Osteocyte (in vitro differentiated cells): ENCODE measurements around the gene DLGAP4. TPM values are rescaled to one million over a fixed set of nuclear protein-coding genes. Genes with fewer than 3 reads are reported as not detected.

ENCODE experiments used
- DNase-seq: peaks from one replicate; pipeline ENCODE4 v3.0.0; 2021; ENCODE audit warnings: mixed read lengths; ENCODE audit not compliant: unreplicated experiment; ENCODE audit errors: extremely low spot score
- H3K27ac Mint-ChIP-seq: one replicate; pipeline ENCODE4 v1.8.0; 2021; ENCODE audit warnings: mild to moderate bottlenecking, mixed read lengths; ENCODE audit not compliant: unreplicated experiment
- H3K27me3 Mint-ChIP-seq: one replicate; pipeline ENCODE4 v1.8.0; 2021; ENCODE audit warnings: mixed read lengths; ENCODE audit not compliant: unreplicated experiment
- H3K36me3 Mint-ChIP-seq: one replicate; pipeline ENCODE4 v1.8.0; 2021; ENCODE audit warnings: mixed read lengths; ENCODE audit not compliant: unreplicated experiment
- H3K4me1 Mint-ChIP-seq: one replicate; pipeline ENCODE4 v1.8.0; 2021; ENCODE audit warnings: mixed read lengths; ENCODE audit not compliant: unreplicated experiment
- H3K4me3 Mint-ChIP-seq: one replicate; pipeline ENCODE4 v1.8.0; 2021; ENCODE audit warnings: mild to moderate bottlenecking, moderate library complexity, mixed read lengths; ENCODE audit not compliant: unreplicated experiment
- H3K9me3 Mint-ChIP-seq: one replicate; pipeline ENCODE4 v1.8.0; 2021; ENCODE audit warnings: mixed read lengths; ENCODE audit not compliant: unreplicated experiment
- total RNA-seq: library from RNA; stranded (reverse); gene quantifications from 2 replicates; pipeline ENCODE4 v1.2.1, GENCODE V29; 2021
- TF ChIP-seq, protein P1 (sequence below): fragments of 200-600 bp; sonication (generic); IDR thresholded peaks from 2 replicates; pipeline ENCODE4 v1.5.0; 2021; ENCODE audit warnings: antibody characterized with exemption, mild to moderate bottlenecking, moderate library complexity

The DLGAP4 gene
- total RNA-seq, 1 donor from 2014 or later, result 134 TPM

DNA sequence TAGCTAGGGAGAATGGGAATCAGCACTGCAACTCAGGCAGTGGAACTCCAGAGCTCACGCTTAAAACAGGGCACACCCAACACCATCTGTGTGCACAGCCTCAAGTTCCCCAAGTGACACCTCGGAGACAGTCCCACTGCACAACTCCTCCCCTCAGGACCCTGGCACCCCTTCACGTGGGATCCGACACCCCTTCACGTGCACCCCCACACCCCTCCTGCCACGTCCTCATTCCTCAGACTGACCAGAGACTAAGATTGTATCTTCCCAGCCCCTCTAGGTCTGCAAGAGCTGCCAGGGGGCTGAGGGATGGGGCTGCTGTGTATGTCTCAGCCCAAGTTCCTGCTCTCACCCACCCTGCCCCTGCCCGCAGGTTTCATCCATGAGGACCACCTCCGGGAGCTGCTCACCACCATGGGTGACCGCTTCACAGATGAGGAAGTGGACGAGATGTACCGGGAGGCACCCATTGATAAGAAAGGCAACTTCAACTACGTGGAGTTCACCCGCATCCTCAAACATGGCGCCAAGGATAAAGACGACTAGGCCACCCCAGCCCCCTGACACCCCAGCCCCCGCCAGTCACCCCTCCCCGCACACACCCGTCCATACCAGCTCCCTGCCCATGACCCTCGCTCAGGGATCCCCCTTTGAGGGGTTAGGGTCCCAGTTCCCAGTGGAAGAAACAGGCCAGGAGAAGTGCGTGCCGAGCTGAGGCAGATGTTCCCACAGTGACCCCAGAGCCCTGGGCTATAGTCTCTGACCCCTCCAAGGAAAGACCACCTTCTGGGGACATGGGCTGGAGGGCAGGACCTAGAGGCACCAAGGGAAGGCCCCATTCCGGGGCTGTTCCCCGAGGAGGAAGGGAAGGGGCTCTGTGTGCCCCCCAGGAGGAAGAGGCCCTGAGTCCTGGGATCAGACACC, 242.8 kb downstream of the DLGAP4 start:
- Mint-ChIP-seq H3K4me1 (peaks cover 11% of the 10 kb centered on the region), H3K36me3 (peaks cover 8% of the 10 kb centered on the region), H3K9me3 (no peaks in the 10 kb centered on the region), H3K27ac (no peak overlapping the region), H3K27me3 (no peaks in the 10 kb centered on the region), H3K4me3 (no peak overlapping the region)
- no peak for DNase-seq
- TF ChIP-seq, protein P1, sequence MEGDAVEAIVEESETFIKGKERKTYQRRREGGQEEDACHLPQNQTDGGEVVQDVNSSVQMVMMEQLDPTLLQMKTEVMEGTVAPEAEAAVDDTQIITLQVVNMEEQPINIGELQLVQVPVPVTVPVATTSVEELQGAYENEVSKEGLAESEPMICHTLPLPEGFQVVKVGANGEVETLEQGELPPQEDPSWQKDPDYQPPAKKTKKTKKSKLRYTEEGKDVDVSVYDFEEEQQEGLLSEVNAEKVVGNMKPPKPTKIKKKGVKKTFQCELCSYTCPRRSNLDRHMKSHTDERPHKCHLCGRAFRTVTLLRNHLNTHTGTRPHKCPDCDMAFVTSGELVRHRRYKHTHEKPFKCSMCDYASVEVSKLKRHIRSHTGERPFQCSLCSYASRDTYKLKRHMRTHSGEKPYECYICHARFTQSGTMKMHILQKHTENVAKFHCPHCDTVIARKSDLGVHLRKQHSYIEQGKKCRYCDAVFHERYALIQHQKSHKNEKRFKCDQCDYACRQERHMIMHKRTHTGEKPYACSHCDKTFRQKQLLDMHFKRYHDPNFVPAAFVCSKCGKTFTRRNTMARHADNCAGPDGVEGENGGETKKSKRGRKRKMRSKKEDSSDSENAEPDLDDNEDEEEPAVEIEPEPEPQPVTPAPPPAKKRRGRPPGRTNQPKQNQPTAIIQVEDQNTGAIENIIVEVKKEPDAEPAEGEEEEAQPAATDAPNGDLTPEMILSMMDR, result no peak

GRCh38 chr20:36549628-36549941, 243.4 kb downstream of the DLGAP4 start:
- H3K4me3 Mint-ChIP-seq, result no peak overlapping the region
- DNase-seq, result no peak
- H3K27ac Mint-ChIP-seq, result no peak overlapping the region
- H3K27me3 Mint-ChIP-seq, result no peaks in the 10 kb centered on the region
- TF ChIP-seq, protein P1, result no peak
- no peaks in the 10 kb centered on the region for H3K9me3 Mint-ChIP-seq
- peaks cover 6% of the 10 kb centered on the region for H3K4me1 Mint-ChIP-seq
- H3K36me3 Mint-ChIP-seq, result peaks cover 8% of the 10 kb centered on the region

DNA sequence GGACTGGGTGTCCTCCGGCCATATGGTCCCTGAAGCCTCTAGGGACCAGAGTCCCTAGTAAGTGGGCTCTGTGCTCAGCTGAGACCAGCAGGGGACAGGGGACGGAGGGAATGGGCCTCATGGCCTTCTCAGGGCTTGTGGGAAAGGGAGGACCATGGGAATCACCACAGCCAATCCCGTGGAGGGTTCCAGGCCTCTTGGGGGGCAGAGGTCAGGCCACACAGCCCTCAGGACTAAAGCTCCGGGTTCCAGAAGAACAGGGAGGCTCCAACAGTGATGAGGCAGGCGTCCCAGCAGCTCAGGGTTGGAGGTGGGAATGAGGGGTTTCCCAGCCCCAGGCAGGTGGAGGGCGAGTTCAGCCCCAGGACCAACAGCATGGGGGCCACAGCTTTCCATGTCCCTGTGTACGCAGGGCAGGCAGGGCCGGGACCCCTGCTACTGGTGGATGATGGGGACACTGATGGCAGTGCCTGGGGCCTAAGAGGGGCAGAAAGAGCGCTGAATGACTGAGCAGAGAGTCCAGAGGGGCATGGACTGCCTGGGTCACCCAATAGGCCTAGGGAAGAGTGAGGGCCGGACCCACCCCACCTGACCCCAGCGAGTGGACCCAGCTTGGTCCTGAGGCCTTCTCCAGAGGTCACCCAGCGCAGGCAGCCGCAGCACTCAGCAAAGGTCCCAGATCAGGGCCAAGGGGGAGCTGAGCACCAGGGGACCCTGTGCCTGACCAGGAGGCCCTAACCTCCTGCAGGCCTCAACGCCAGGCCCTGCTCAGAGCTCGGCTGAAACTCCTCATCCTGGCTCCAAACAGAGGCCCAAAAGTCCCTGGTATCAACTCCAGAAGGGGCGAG, 244.0 kb downstream of the DLGAP4 start:
- DNase-seq, result no peak
- Mint-ChIP-seq H3K4me3 (no peak overlapping the region), H3K27me3 (no peaks in the 10 kb centered on the region), H3K9me3 (no peaks in the 10 kb centered on the region), H3K27ac (no peak overlapping the region), H3K36me3 (peaks cover 8% of the 10 kb centered on the region), H3K4me1 (peaks cover 4% of the 10 kb centered on the region)
- TF ChIP-seq, protein P1, result no peak

DNA sequence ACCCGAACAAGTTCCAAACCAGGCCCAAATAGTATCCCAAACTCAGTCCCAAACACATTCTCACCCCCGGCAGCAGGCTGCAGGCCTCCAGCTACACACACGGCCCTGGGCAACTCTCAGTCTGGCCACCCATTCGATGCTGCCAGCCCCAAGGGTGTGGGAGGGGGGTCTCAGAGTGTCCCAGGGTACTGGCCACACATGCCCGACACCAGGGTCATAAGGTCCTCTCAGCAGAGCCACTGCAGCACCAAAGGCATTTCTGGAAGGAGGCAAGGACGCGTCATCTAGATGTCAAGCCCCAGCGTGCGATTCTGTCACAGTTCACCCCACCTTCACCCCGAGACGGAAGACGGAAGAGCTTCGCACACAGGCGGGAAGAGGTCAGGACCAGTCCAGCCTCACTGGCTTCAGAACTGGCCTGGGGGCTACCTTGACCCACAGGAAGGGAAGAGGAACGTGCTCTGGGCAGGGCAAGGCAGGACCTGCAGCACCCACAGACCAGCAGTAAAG, 244.7 kb downstream of the DLGAP4 start:
- H3K27me3 Mint-ChIP-seq, result no peaks in the 10 kb centered on the region
- no peak for DNase-seq
- H3K4me3 Mint-ChIP-seq, result no peak overlapping the region
- no peak overlapping the region for H3K27ac Mint-ChIP-seq
- peaks cover 4% of the 10 kb centered on the region for H3K4me1 Mint-ChIP-seq
- H3K36me3 Mint-ChIP-seq, result peaks cover 8% of the 10 kb centered on the region
- TF ChIP-seq, protein P1, result no peak
- H3K9me3 Mint-ChIP-seq, result no peaks in the 10 kb centered on the region

DNA sequence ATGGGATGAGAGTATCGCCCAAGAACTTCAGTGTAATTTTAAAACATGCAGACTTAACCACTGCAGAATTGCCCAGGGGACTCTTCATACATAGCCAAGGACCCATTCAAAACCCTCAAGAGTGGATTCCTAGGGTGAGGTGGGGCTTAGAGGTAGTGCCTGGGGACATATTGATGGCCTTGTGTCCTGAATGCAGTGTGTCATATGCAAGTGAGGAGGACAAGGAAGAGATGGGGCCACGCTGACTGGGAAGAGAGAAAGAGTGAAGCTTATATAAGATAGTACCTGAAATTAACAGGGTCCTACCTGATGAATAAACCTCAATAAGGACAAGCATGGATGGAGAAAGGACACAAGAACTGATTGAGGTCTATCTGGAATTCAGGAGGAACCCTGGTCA, 249.1 kb downstream of the DLGAP4 start:
- Mint-ChIP-seq H3K4me3 (no peak overlapping the region), H3K36me3 (no peaks in the 10 kb centered on the region), H3K27me3 (no peaks in the 10 kb centered on the region), H3K9me3 (no peaks in the 10 kb centered on the region), H3K27ac (no peak overlapping the region), H3K4me1 (peaks cover 3% of the 10 kb centered on the region)
- TF ChIP-seq, protein P1, result no peak
- no peak for DNase-seq
